Astrocyte (in vitro differentiated cells and primary cell): ENCODE data around the gene SYCP1.

Source experiments
- CTCF ChIP-seq: IDR thresholded peaks from 2 replicates; pipeline ENCODE4 v1.5.1; 2011; ENCODE audit warnings: low read depth, mild to moderate bottlenecking, inconsistent platforms, low read length, moderate library complexity; ENCODE audit not compliant: insufficient read depth
- EZH2 ChIP-seq: IDR thresholded peaks from 2 replicates; pipeline ENCODE4 v1.6.1; 2012; ENCODE audit warnings: mild to moderate bottlenecking, low read length, inconsistent platforms; ENCODE audit not compliant: insufficient read depth

GRCh38 chr1:114833421-114833820 lies 21.2 kb upstream of the SYCP1 start:
- TF ChIP-seq CTCF (no peak), EZH2 (no peak)
